SHP77 treated with DMSO at 0.1 percent for 48 hours (cell line): ENCODE measurements around the gene APBA3.

Experiments used
- DNase-seq: peaks from one replicate; lab custom pipeline; 2025; lab: John Stamatoyannopoulos, UW

APBA3 gene

GRCh38 chr19:3716147-3716668 is 45.3 kb downstream of the APBA3 start:
- DNase-seq: no peak

GRCh38 chr19:3712663-3713611 is 48.6 kb downstream of the APBA3 start:
- DNase-seq: no peak

GRCh38 chr19:3710265-3710812 is 51.2 kb downstream of the APBA3 start:
- peak; percentile 61 for DNase-seq

- no peak for DNase-seq
Observed at GRCh38 chr19:3708207-3708931, 53.1 kb downstream of the APBA3 start, which contains the start of gene TJP3. Gene TJP3, plus strand, starts transcription at chr19:3708384. Its CDS starts 20,049 bp downstream, at chr19:3728433.

- no peak for DNase-seq
Observed at GRCh38 chr19:3707868-3708206, 53.7 kb downstream of the APBA3 start.

- DNase-seq: no peak
Observed at GRCh38 chr19:3701200-3701599, 60.3 kb downstream of the APBA3 start.
